GM12892 (cell line): Measurements from ENCODE around the gene THRB.

Experiments
- DNase-seq: peaks from one replicate; pipeline ENCODE4 v3.0.0; 2011; ENCODE audit not compliant: insufficient read length
- FAIRE-seq: peaks from 2 replicates; lab custom pipeline; 2011; peaks lifted over from hg19 to GRCh38; lab: Jason Lieb, UNC
- POLR2A ChIP-seq: IDR thresholded peaks from 2 replicates; pipeline ENCODE4 v1.6.1; 2011; ENCODE audit warnings: low read depth, low read length, control low read depth
- POLR2AphosphoS5 ChIP-seq: IDR thresholded peaks from 2 replicates; pipeline ENCODE4 v1.6.1; 2011; ENCODE audit warnings: low read depth, low read length, control low read depth
- TAF1 ChIP-seq: IDR thresholded peaks from 2 replicates; pipeline ENCODE4 v1.6.1; 2011; ENCODE audit warnings: low read depth, mild to moderate bottlenecking, control low read depth, low read length, borderline replicate concordance

THRB gene

DNA sequence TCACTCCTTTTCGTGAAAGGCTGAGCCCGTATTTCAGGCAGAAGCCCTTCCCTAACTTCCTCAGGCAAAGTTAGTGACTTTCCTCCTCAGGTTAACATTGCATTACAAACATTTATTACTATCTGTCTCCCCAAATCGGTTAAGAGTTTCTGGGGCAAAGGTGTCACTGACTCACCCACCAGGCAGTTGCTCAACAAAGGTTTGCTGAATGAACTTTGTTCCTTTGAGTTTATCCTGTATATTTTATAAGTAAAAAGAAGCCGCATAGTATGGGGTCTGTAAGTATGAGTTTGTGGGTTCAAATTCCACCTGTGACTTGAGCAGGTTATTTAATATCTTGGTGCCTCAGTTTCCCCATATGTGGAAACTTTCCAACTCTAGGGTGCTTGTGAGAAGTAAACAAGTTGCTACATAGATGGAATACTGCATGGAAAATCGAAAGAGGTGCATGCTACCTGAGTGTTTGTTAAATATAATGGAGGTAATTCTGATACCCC, 177.7 kb downstream of the THRB start:
- DNase-seq (no peak), FAIRE-seq (no peak)
- TF ChIP-seq POLR2AphosphoS5: no peak

DNA sequence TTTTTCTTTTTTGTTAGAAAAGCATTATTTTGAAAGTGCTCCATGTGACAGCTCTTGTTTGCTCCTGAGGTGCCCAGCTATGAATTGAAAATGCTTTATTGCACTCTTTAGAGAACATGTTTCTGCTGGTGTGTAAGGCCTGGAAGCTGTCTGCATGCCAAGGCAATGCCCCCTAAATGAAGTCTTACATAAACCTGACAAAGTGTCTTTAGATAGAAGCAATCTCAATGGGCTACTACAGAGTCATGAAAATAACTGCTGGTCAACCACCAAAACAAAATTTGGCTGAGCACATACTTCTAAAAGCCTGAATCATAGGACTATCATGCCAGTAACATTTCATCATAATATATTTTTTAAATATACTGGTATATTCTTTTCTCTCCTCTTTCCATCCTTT, 178.7 kb downstream of the THRB start:
- FAIRE-seq (no peak), DNase-seq (no peak)
- TF ChIP-seq POLR2AphosphoS5: no peak
- no peak for TF ChIP-seq POLR2A
- no peak for TF ChIP-seq TAF1

DNA sequence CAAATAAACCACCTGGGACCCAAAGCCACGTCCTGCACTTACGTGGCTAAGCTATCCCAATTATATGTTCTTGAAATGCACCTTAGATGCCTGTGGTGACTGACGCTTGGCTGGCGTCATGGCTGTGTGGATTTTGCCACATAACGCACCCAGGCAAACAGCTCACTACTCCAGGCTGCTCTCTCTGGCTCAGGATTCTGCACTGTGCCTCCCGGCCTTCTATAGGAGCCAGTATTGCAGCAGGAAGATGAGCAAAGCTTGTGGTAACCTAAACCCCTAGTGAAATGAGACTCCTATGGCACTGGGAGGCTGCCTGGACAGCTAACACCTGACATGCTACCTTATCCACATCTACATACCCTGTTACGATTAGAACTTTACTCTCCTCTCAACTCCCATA, 179.3 kb downstream of the THRB start:
- no peak for FAIRE-seq

DNA sequence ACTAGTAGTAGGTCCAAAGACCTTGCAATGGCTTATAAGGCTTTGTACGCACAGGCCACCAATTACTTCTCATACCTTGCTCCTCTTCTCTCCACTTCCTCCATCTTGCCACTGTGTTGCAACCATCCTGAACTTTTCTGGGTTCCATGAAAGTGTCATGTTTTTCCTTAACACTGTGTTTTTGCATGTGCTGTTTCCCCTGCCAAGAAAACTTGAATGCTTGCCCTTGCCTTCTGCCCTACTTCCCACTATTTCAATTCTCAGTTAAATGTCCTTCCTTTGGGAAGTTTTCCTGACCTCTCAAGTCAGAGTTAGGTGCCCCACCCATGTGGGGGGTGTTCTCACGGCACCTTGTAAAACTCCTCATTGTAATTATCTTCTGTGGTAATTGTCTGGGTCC, 182.8 kb downstream of the THRB start:
- no peak for FAIRE-seq
- TF ChIP-seq POLR2A (no peak), POLR2AphosphoS5 (no peak), TAF1 (no peak)

More for the DNA sequence above, 179.3 kb downstream of the THRB start:
- TF ChIP-seq TAF1 (no peak), POLR2AphosphoS5 (no peak), POLR2A (no peak)
- no peak for DNase-seq

GRCh38 chr3:24310887-24311286, 183.8 kb downstream of the THRB start:
- FAIRE-seq: no peak
- DNase-seq: no peak
- no peak for TF ChIP-seq POLR2A
- TF ChIP-seq TAF1: no peak
- TF ChIP-seq POLR2AphosphoS5: no peak

More for the DNA sequence above, 182.8 kb downstream of the THRB start:
- DNase-seq: no peak

GRCh38 chr3:24306518-24306917, 188.1 kb downstream of the THRB start:
- DNase-seq: no peak
- TF ChIP-seq POLR2AphosphoS5 (no peak), POLR2A (no peak), TAF1 (no peak)
- FAIRE-seq: no peak

DNA sequence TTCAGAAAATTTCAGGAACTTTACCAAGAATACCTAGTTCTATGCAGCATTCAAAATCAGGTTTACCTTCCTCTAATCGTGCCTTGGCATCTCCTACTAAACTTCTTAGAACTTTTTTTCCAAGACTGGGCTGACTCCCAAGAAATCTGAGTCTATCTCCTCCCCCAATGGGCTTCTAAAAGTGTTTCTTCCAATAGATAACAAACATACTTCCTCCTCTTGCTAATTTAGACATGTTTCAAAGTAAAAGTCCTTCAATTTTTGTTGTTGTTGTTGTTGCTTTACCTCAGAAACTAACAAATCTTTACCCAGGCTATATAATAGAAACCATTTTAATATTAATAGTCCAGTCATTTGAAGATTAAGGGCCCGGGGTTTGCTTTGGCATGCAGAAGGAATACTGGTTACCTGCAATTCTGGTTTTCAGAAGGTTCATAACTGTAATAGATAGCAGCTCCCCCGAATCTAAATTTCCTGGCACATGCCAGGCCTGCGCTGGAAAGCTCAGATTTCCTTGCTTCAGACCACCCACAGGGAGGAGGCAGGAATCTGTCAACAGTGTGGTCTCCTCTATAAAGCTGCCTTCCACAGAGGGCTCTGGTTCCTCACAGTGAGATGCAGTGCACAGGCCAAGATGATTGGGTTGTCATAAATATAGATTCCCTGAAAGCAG, 188.7 kb downstream of the THRB start:
- FAIRE-seq: no peak
- TF ChIP-seq TAF1 (no peak), POLR2AphosphoS5 (no peak), POLR2A (no peak)
- no peak for DNase-seq

GRCh38 chr3:24303057-24303754, 191.4 kb downstream of the THRB start:
- FAIRE-seq: no peak
- no peak for DNase-seq
- no peak for TF ChIP-seq POLR2AphosphoS5
- TF ChIP-seq POLR2A: no peak
- no peak for TF ChIP-seq TAF1

- no peak for TF ChIP-seq TAF1
- DNase-seq: no peak
- FAIRE-seq: no peak
These were observed 192.3 kb downstream of the THRB start for GRCh38 chr3:24302396-24302795.

- TF ChIP-seq POLR2A (no peak), TAF1 (no peak), POLR2AphosphoS5 (no peak)
- FAIRE-seq: no peak
These were observed 193.7 kb downstream of the THRB start for GRCh38 chr3:24300949-24301348.

GRCh38 chr3:24299806-24300626, 194.6 kb downstream of the THRB start:
- DNase-seq (no peak), FAIRE-seq (peak; percentile 14)
- no peak for TF ChIP-seq TAF1
- no peak for TF ChIP-seq POLR2AphosphoS5
- no peak for TF ChIP-seq POLR2A

More at GRCh38 chr3:24300949-24301348, 193.7 kb downstream of the THRB start:
- DNase-seq: no peak

- DNase-seq: no peak
- no peak for FAIRE-seq
- TF ChIP-seq TAF1 (no peak), POLR2A (no peak), POLR2AphosphoS5 (no peak)
These were observed 195.3 kb downstream of the THRB start for GRCh38 chr3:24299246-24299805.
